Endothelial cell (in vitro differentiated cells): ENCODE results near the gene P3R3URF. TPM values are rescaled to one million over a fixed set of nuclear protein-coding genes. Genes with fewer than 3 reads are reported as not detected.
A peak's percentile ranks its signal among the peaks of the same experiment; 100 is the strongest.

Experiments used
- DNase-seq: peaks from one replicate; pipeline ENCODE4 v3.0.0; 2021; ENCODE audit warnings: low spot score
- H3K27ac Mint-ChIP-seq: one replicate; pipeline ENCODE4 v1.8.0; 2021; ENCODE audit warnings: mixed read lengths, inconsistent platforms; ENCODE audit not compliant: unreplicated experiment
- H3K27me3 Mint-ChIP-seq: one replicate; pipeline ENCODE4 v1.8.0; 2021; ENCODE audit warnings: mild to moderate bottlenecking, moderate library complexity, mixed read lengths, inconsistent platforms; ENCODE audit not compliant: unreplicated experiment
- H3K36me3 Mint-ChIP-seq: one replicate; pipeline ENCODE4 v1.8.0; 2021; ENCODE audit warnings: mild to moderate bottlenecking, low read depth, mixed read lengths, inconsistent platforms; ENCODE audit not compliant: unreplicated experiment
- H3K4me1 Mint-ChIP-seq: one replicate; pipeline ENCODE4 v1.8.0; 2021; ENCODE audit warnings: mild to moderate bottlenecking, mixed read lengths, inconsistent platforms; ENCODE audit not compliant: unreplicated experiment
- H3K4me3 Mint-ChIP-seq: one replicate; pipeline ENCODE4 v1.8.0; 2021; ENCODE audit warnings: mild to moderate bottlenecking, mixed read lengths, inconsistent platforms; ENCODE audit not compliant: unreplicated experiment
- H3K9me3 Mint-ChIP-seq: one replicate; pipeline ENCODE4 v1.8.0; 2021; ENCODE audit warnings: mixed read lengths, inconsistent platforms; ENCODE audit not compliant: unreplicated experiment
- total RNA-seq: library from RNA; stranded (reverse); fragmentation: NEBNext Ultra II Directional; extraction: Animal tissue kit (Norgen Biotek cat#: 25700); gene quantifications from one replicate; pipeline ENCODE4 v1.2.1, GENCODE V29; 2021; ENCODE audit not compliant: unreplicated experiment
- TF ChIP-seq, protein P1 (sequence below): fragments of 200-600 bp; sonication (generic); IDR thresholded peaks from one replicate; pipeline ENCODE4 v1.5.0; 2021; ENCODE audit warnings: antibody characterized with exemption; ENCODE audit not compliant: unreplicated experiment

Gene P3R3URF
- total RNA-seq, 1 donor from 2014 or later: not detected

DNA sequence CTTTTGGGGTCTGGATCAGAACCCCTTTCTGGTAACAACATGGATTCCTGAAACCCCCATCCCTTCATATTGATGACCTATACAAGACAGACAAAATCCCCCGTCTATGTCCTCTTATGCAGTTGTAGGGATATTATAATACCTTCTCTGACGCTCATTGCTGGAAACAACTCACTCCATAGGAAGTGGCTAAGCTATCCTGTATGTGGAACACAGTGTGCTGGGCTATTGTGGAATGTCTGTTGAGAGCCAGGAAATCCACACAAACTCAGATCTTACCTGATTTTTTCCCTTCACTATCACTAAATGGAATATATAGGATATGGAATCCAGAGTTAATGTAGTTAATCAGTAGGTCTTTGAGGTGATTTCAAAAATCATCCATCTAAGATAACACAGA lies 26.2 kb downstream of the P3R3URF start:
- peaks cover 4% of the 10 kb centered on the region for H3K4me1 Mint-ChIP-seq
- H3K4me3 Mint-ChIP-seq: no peak overlapping the region
- TF ChIP-seq, protein P1, sequence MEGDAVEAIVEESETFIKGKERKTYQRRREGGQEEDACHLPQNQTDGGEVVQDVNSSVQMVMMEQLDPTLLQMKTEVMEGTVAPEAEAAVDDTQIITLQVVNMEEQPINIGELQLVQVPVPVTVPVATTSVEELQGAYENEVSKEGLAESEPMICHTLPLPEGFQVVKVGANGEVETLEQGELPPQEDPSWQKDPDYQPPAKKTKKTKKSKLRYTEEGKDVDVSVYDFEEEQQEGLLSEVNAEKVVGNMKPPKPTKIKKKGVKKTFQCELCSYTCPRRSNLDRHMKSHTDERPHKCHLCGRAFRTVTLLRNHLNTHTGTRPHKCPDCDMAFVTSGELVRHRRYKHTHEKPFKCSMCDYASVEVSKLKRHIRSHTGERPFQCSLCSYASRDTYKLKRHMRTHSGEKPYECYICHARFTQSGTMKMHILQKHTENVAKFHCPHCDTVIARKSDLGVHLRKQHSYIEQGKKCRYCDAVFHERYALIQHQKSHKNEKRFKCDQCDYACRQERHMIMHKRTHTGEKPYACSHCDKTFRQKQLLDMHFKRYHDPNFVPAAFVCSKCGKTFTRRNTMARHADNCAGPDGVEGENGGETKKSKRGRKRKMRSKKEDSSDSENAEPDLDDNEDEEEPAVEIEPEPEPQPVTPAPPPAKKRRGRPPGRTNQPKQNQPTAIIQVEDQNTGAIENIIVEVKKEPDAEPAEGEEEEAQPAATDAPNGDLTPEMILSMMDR: no peak
- no peak for DNase-seq
- H3K9me3 Mint-ChIP-seq: no peaks in the 10 kb centered on the region
- H3K36me3 Mint-ChIP-seq: no peaks in the 10 kb centered on the region
- no peaks in the 10 kb centered on the region for H3K27me3 Mint-ChIP-seq
- no peak overlapping the region for H3K27ac Mint-ChIP-seq

DNA sequence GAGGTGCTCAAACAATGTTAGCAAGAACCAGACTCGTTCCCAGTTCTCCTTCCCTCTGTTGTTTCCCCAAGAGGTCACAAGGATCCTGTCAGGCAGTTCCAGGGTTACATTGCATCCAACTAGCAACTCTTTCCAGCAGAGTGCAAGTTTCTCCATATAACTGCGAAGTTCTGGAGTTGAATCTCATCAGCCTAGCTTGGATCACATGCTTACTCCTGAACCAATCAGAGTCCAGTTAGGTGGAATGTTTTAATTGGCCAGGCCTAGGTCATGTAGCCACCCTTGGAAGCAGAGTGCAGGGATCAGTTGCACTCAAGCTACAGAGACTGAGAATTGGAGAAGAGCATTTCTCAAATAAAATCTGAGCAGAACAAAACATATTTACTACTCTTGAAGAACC lies 28.0 kb downstream of the P3R3URF start:
- H3K27ac Mint-ChIP-seq: no peak overlapping the region
- H3K9me3 Mint-ChIP-seq: no peaks in the 10 kb centered on the region
- H3K4me3 Mint-ChIP-seq: no peak overlapping the region
- H3K36me3 Mint-ChIP-seq: no peaks in the 10 kb centered on the region
- TF ChIP-seq, protein P1: no peak
- no peaks in the 10 kb centered on the region for H3K27me3 Mint-ChIP-seq
- peaks cover 4% of the 10 kb centered on the region for H3K4me1 Mint-ChIP-seq
- no peak for DNase-seq

DNA sequence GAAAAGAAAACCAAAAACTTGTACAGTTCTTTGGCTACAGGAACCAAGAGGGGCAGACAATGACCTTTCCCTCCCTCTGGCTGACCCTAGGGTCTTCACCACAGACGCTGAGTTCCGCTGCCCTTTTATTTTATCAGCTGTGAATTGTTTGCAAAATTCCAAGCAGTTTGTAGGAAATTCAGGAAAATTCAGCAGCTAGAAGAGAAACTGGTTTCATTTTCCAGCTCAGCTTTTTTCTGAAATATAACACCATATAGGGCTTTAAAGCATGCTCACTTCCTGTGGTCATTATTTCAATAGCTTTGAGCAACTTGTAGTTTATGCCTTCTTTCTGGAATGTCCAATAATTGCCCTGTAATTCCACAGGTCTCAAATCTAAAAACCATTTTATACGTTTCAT lies 38.4 kb downstream of the P3R3URF start:
- no peaks in the 10 kb centered on the region for H3K36me3 Mint-ChIP-seq
- peaks cover 9% of the 10 kb centered on the region for H3K27me3 Mint-ChIP-seq
- DNase-seq: no peak
- TF ChIP-seq, protein P1: no peak
- H3K9me3 Mint-ChIP-seq: no peaks in the 10 kb centered on the region
- peaks cover 11% of the 10 kb centered on the region for H3K4me1 Mint-ChIP-seq
- H3K4me3 Mint-ChIP-seq: no peak overlapping the region
- H3K27ac Mint-ChIP-seq: no peak overlapping the region

DNA sequence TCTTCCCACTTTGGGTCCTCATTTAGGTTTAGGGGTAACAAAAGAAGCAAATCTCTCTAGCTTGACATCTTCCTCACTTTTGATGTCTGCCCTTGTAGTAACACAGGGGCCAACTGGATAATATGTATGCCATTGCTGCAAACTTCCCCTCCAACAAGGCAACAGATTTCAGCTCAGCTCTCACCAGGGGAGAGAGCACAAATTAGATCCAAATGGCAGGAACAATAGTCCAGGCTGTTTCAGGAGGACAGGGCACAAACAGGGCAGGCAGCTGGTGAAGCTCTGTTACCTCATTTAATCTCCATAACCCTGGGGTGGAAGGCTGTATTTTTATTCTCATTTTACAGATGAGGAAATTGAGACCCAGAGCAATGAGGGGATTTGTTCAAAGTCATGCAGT lies 39.6 kb downstream of the P3R3URF start:
- DNase-seq: no peak
- peaks cover 12% of the 10 kb centered on the region for H3K27me3 Mint-ChIP-seq
- H3K36me3 Mint-ChIP-seq: peaks cover under 1% of the 10 kb centered on the region
- no peak overlapping the region for H3K4me3 Mint-ChIP-seq
- H3K27ac Mint-ChIP-seq: no peak overlapping the region
- TF ChIP-seq, protein P1: no peak
- H3K4me1 Mint-ChIP-seq: peaks cover 14% of the 10 kb centered on the region
- H3K9me3 Mint-ChIP-seq: no peaks in the 10 kb centered on the region

DNA sequence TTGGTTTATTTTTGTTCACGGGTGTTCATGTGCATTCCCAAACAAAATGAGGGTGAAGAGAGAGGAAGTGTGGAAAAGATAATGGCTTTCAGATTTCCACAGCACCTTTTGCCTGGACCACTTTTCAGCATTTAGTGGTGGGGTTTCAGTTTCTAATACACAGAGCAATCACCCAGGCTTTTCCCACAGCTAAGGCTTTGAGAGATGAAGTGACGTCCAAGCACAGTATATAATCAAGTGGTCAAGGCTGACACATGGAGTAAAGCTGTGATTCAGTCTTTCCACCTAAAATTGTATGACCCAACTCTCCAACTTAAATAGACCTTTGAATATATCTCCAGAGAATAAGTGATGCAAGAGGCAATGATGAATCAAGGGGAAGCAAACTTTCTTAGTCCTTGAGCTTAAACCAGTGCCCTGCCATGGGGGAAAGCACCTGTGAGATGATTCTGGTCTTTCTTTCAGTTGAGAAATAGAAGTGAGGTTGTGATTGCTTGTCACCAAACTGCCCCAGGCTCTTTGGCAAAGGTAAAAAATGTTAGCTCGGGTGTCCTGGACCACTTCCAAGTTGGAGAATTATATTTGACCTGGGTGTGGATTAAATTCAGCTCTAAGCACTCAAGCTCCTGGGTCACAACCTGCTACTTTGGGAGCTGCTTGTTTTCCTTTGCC lies 41.5 kb downstream of the P3R3URF start:
- H3K27ac Mint-ChIP-seq: peak overlapping the region; percentile 100
- no peaks in the 10 kb centered on the region for H3K9me3 Mint-ChIP-seq
- peaks cover 14% of the 10 kb centered on the region for H3K27me3 Mint-ChIP-seq
- peaks cover 5% of the 10 kb centered on the region for H3K36me3 Mint-ChIP-seq
- DNase-seq: no peak
- TF ChIP-seq, protein P1: no peak
- H3K4me1 Mint-ChIP-seq: peaks cover 14% of the 10 kb centered on the region
- no peak overlapping the region for H3K4me3 Mint-ChIP-seq
